Coronary artery (tissue), 2 donors: Measurements from ENCODE around the gene CYSRT1.

Experiments used
- DNase-seq: peaks from one replicate; pipeline ENCODE4 v3.0.0-alpha.2; 2017; ENCODE audit warnings: low spot score
- H3K27ac ChIP-seq, 2 donors: fragments of 200-600 bp; sonication (generic); one replicate each; pipeline ENCODE4 v1.5.1; 2016 to 2019
- H3K4me3 ChIP-seq: fragments of 200-600 bp; sonication (generic); 2 replicates; pipeline ENCODE4 v1.5.1; 2016; ENCODE audit warnings: mild to moderate bottlenecking, moderate library complexity
- CTCF ChIP-seq: fragments of 200-600 bp; sonication (generic); IDR thresholded peaks from one replicate; pipeline ENCODE4 v1.5.1; 2019; ENCODE audit warnings: antibody characterized with exemption

CYSRT1 gene

GRCh38 chr9:137265496-137266161 is 40.7 kb downstream of the CYSRT1 start:
- no peak overlapping the region for H3K27ac ChIP-seq
- no peak for TF ChIP-seq CTCF
- H3K4me3 ChIP-seq, result no peak overlapping the region
- no peak for DNase-seq

- no peak overlapping the region for H3K27ac ChIP-seq
- no peak for DNase-seq
- H3K4me3 ChIP-seq, result no peak overlapping the region
- TF ChIP-seq CTCF, result no peak
Measured at GRCh38 chr9:137266162-137266527, 41.2 kb downstream of the CYSRT1 start.

- DNase-seq, result no peak
- Histone ChIP-seq H3K4me3 (no peak overlapping the region), H3K27ac (no peak overlapping the region)
- no peak for TF ChIP-seq CTCF
Measured at GRCh38 chr9:137266585-137267453, 41.8 kb downstream of the CYSRT1 start.

GRCh38 chr9:137267933-137268355 is 43.0 kb downstream of the CYSRT1 start:
- Histone ChIP-seq H3K27ac (peak overlapping the region; percentile 21 to 77), H3K4me3 (no peak overlapping the region)
- no peak for TF ChIP-seq CTCF
- no peak for DNase-seq

- DNase-seq, result no peak
- peak overlapping the region; percentile 7 for H3K4me3 ChIP-seq
- H3K27ac ChIP-seq, result peak overlapping the region; percentile 21 to 77
- TF ChIP-seq CTCF, result no peak
Measured at GRCh38 chr9:137268538-137269201, 43.7 kb downstream of the CYSRT1 start.

- Histone ChIP-seq H3K27ac (peak overlapping the region; percentile 57 to 77), H3K4me3 (peak overlapping the region; percentile 7)
- no peak for TF ChIP-seq CTCF
- DNase-seq, result no peak
Measured at GRCh38 chr9:137269231-137269772, 44.3 kb downstream of the CYSRT1 start.
